Measurements from ENCODE around the gene MBNL1. TPM values are rescaled to one million over a fixed set of nuclear protein-coding genes. Genes with fewer than 3 reads are reported as not detected.

MBNL1 gene
- polyA plus RNA-seq, 1 donor (not counting 4 experiments of a cell fraction or from before 2014, with no cell fraction given): 58.3 TPM

DNA sequence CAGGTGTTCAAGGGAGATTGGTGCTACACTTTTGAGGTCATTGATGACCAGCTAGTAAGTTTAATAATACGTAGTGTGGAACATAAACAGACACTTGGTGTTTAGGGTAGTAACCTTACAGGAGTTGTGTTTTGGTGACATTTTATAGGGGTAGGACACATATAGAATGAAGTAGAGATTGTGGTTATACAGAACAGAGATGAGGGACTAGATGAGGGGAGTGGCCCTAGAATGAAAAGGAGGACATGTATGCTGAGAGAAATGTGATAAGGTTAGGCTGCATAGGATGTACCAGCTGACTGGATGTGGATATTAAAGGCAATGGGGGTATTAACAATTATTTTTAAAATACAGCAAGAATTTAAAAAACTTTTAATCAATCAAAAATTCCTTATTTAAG lies 8.0 kb downstream of the MBNL1 start:
- H2AFZ ChIP-seq (ENCODE audit: control insufficient read depth, low read length): no peak overlapping the region
- no peak overlapping the region for H3K4me2 ChIP-seq (ENCODE audit: control insufficient read depth, extremely low read depth, insufficient read depth, low read depth, low read length)
- H3K4me1 ChIP-seq (ENCODE audit: control insufficient read depth, extremely low read depth, insufficient read depth, low read length): peaks cover 23% of the 10 kb centered on the region
- peaks cover 98% of the 10 kb centered on the region for H3K79me2 ChIP-seq (ENCODE audit: control insufficient read depth, insufficient read depth, low read length)
- TF ChIP-seq EZH2 (IDR thresholded peaks at IDR 0.05; ENCODE audit: low read length): no peak
- no peak overlapping the region for H3K4me3 ChIP-seq (ENCODE audit: control insufficient read depth in 2 of 3, extremely low read depth in 1 of 3, insufficient read depth in 2 of 3, low read depth in 1 of 3, low read length in 3 of 3)
- H4K20me1 ChIP-seq (ENCODE audit: control insufficient read depth, extremely low read depth, insufficient read depth, low read length): no peaks in the 10 kb centered on the region
- no peaks in the 10 kb centered on the region for H3K9me3 ChIP-seq (ENCODE audit: control insufficient read depth, low read depth, low read length)
- H3K27me3 ChIP-seq (ENCODE audit: control insufficient read depth, extremely low read depth, insufficient read depth, low read length): no peaks in the 10 kb centered on the region
- dilution Hi-C loops (cut with MboI; ENCODE audit: extremely low pct_ligation_motif_present, low sequenced_read_pairs): no loop called here
- peaks cover 2% of the 10 kb centered on the region for H3K9me1 ChIP-seq (ENCODE audit: control insufficient read depth, extremely low read depth, insufficient read depth, low read length)
- no peak overlapping the region for H3K9ac ChIP-seq (ENCODE audit: control insufficient read depth, extremely low read depth, insufficient read depth, low read length)
- H3K36me3 ChIP-seq (ENCODE audit: control insufficient read depth in 2 of 2, extremely low read depth in 1 of 2, insufficient read depth in 2 of 2, low read length in 2 of 2): no peaks in the 10 kb centered on the region
- H3K27ac ChIP-seq (ENCODE audit: control insufficient read depth, insufficient read depth, low read length): no peak overlapping the region
- FAIRE-seq (no peak), DNase-seq (ENCODE audit: low read depth, low spot score) (no peak)

DNA sequence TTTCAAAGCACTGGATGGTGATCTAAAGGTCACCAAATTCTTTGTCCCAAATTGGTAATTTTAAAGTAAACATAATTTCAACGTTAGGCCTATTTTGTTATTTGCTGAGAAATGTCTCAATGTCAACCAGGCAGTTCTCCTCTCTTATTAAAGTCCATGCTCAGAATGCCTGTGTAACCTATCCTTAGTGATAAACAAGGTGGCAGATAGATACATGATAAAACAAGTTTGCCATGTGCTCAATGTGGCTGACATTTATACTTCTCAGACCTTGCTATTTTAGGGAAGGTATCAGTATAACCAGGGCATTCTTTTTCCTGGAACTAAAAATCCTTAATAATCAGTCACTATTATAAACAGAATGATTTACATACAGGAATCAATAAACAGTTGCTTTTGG lies 8.5 kb downstream of the MBNL1 start:
- H3K4me3 ChIP-seq (ENCODE audit: control insufficient read depth in 2 of 3, extremely low read depth in 1 of 3, insufficient read depth in 2 of 3, low read depth in 1 of 3, low read length in 3 of 3): no peak overlapping the region
- H4K20me1 ChIP-seq (ENCODE audit: control insufficient read depth, extremely low read depth, insufficient read depth, low read length): no peaks in the 10 kb centered on the region
- no peak for DNase-seq (ENCODE audit: low read depth, low spot score)
- H2AFZ ChIP-seq (ENCODE audit: control insufficient read depth, low read length): no peak overlapping the region
- H3K27me3 ChIP-seq (ENCODE audit: control insufficient read depth, extremely low read depth, insufficient read depth, low read length): no peaks in the 10 kb centered on the region
- H3K9me1 ChIP-seq (ENCODE audit: control insufficient read depth, extremely low read depth, insufficient read depth, low read length): peaks cover 2% of the 10 kb centered on the region
- dilution Hi-C loops (cut with MboI; ENCODE audit: extremely low pct_ligation_motif_present, low sequenced_read_pairs): no loop called here
- no peaks in the 10 kb centered on the region for H3K36me3 ChIP-seq (ENCODE audit: control insufficient read depth in 2 of 2, extremely low read depth in 1 of 2, insufficient read depth in 2 of 2, low read length in 2 of 2)
- no peak overlapping the region for H3K27ac ChIP-seq (ENCODE audit: control insufficient read depth, insufficient read depth, low read length)
- no peak for FAIRE-seq
- H3K79me2 ChIP-seq (ENCODE audit: control insufficient read depth, insufficient read depth, low read length): peaks cover 98% of the 10 kb centered on the region
- no peak for TF ChIP-seq EZH2 (IDR thresholded peaks at IDR 0.05; ENCODE audit: low read length)
- TF ChIP-seq, protein P1, sequence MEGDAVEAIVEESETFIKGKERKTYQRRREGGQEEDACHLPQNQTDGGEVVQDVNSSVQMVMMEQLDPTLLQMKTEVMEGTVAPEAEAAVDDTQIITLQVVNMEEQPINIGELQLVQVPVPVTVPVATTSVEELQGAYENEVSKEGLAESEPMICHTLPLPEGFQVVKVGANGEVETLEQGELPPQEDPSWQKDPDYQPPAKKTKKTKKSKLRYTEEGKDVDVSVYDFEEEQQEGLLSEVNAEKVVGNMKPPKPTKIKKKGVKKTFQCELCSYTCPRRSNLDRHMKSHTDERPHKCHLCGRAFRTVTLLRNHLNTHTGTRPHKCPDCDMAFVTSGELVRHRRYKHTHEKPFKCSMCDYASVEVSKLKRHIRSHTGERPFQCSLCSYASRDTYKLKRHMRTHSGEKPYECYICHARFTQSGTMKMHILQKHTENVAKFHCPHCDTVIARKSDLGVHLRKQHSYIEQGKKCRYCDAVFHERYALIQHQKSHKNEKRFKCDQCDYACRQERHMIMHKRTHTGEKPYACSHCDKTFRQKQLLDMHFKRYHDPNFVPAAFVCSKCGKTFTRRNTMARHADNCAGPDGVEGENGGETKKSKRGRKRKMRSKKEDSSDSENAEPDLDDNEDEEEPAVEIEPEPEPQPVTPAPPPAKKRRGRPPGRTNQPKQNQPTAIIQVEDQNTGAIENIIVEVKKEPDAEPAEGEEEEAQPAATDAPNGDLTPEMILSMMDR (optimal IDR thresholded peaks at IDR 0.05 in 1 of 3, IDR thresholded peaks at IDR 0.05 in 1 of 3, conservative IDR thresholded peaks at IDR 0.05 in 1 of 3; ENCODE audit: extremely low read depth in 1 of 3, insufficient read depth in 2 of 3, low read length in 3 of 3): no peak
- H3K9me3 ChIP-seq (ENCODE audit: control insufficient read depth, low read depth, low read length): no peaks in the 10 kb centered on the region
- peaks cover 20% of the 10 kb centered on the region for H3K4me1 ChIP-seq (ENCODE audit: control insufficient read depth, extremely low read depth, insufficient read depth, low read length)
- H3K9ac ChIP-seq (ENCODE audit: control insufficient read depth, extremely low read depth, insufficient read depth, low read length): no peak overlapping the region
- H3K4me2 ChIP-seq (ENCODE audit: control insufficient read depth, extremely low read depth, insufficient read depth, low read depth, low read length): no peak overlapping the region

DNA sequence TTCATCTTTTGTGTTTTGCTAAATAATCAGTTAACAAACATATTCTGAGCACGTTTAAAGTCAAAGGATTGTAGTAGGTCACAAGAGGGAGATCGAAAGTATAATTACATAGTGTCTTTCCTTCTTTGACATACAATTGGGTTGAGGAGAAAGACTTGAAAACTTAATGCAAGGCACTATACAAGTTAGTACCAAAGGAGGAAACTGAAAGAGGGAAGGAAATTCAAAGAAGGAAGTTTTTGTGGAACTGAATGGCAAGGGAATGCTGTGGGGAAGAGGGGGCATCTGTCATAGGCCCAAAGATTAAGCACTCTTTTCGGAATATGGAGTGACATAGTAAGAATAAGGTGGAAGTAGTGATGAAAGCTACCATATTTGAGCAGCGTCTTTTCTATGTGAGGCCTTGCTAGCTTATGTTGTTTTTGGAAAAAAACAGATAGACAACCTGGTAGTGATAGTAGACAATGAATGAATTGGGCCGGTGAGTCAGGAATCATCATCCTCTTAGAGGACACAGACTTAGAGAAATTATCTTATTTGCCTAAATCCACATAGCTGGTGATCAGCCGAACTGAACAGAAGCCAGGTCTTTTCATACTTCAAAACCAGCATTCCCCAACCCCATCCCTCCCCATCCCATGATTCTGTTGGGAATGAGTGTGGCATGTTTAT lies 10.2 kb downstream of the MBNL1 start:
- no peak overlapping the region for H3K4me3 ChIP-seq (ENCODE audit: control insufficient read depth in 2 of 3, extremely low read depth in 1 of 3, insufficient read depth in 2 of 3, low read depth in 1 of 3, low read length in 3 of 3)

More for the DNA sequence above, 10.2 kb downstream of the MBNL1 start:
- DNase-seq (ENCODE audit: low read depth, low spot score) (no peak), FAIRE-seq (no peak)
- peaks cover 2% of the 10 kb centered on the region for H3K9me1 ChIP-seq (ENCODE audit: control insufficient read depth, extremely low read depth, insufficient read depth, low read length)
- peaks cover 6% of the 10 kb centered on the region for H3K4me1 ChIP-seq (ENCODE audit: control insufficient read depth, extremely low read depth, insufficient read depth, low read length)
- peaks cover 96% of the 10 kb centered on the region for H3K79me2 ChIP-seq (ENCODE audit: control insufficient read depth, insufficient read depth, low read length)
- dilution Hi-C loops (cut with MboI; ENCODE audit: extremely low pct_ligation_motif_present, low sequenced_read_pairs): no loop called here
- no peaks in the 10 kb centered on the region for H3K27me3 ChIP-seq (ENCODE audit: control insufficient read depth, extremely low read depth, insufficient read depth, low read length)
- no peak for TF ChIP-seq EZH2 (IDR thresholded peaks at IDR 0.05; ENCODE audit: low read length)
- TF ChIP-seq, protein P1 (optimal IDR thresholded peaks at IDR 0.05 in 1 of 3, IDR thresholded peaks at IDR 0.05 in 1 of 3, conservative IDR thresholded peaks at IDR 0.05 in 1 of 3; ENCODE audit: extremely low read depth in 1 of 3, insufficient read depth in 2 of 3, low read length in 3 of 3): no peak
- no peak overlapping the region for H2AFZ ChIP-seq (ENCODE audit: control insufficient read depth, low read length)
- no peak overlapping the region for H3K4me2 ChIP-seq (ENCODE audit: control insufficient read depth, extremely low read depth, insufficient read depth, low read depth, low read length)
- H3K9me3 ChIP-seq (ENCODE audit: control insufficient read depth, low read depth, low read length): no peaks in the 10 kb centered on the region
- no peak overlapping the region for H3K27ac ChIP-seq (ENCODE audit: control insufficient read depth, insufficient read depth, low read length)
- no peaks in the 10 kb centered on the region for H3K36me3 ChIP-seq (ENCODE audit: control insufficient read depth in 2 of 2, extremely low read depth in 1 of 2, insufficient read depth in 2 of 2, low read length in 2 of 2)
- H3K9ac ChIP-seq (ENCODE audit: control insufficient read depth, extremely low read depth, insufficient read depth, low read length): no peak overlapping the region
- no peaks in the 10 kb centered on the region for H4K20me1 ChIP-seq (ENCODE audit: control insufficient read depth, extremely low read depth, insufficient read depth, low read length)
